Breast epithelium (tissue), 3 donors: Measurements from ENCODE around the gene TMPRSS9.

ENCODE experiments used
- POLR2AphosphoS5 ChIP-seq, 3 donors: sonication (generic); formaldehyde crosslinking; IDR thresholded peaks; one replicate each; pipeline ENCODE4 v1.6.1; 2017; ENCODE audit warnings: antibody characterized with exemption in 3 of 3
- TF ChIP-seq, protein P1 (sequence below), 3 donors: fragments of 450-650 bp; IDR thresholded peaks; one replicate each; pipeline ENCODE4 v1.5.1; 2016 to 2017; ENCODE audit warnings: antibody characterized with exemption in 3 of 3, mild to moderate bottlenecking in 3 of 3, moderate library complexity in 3 of 3

DNA sequence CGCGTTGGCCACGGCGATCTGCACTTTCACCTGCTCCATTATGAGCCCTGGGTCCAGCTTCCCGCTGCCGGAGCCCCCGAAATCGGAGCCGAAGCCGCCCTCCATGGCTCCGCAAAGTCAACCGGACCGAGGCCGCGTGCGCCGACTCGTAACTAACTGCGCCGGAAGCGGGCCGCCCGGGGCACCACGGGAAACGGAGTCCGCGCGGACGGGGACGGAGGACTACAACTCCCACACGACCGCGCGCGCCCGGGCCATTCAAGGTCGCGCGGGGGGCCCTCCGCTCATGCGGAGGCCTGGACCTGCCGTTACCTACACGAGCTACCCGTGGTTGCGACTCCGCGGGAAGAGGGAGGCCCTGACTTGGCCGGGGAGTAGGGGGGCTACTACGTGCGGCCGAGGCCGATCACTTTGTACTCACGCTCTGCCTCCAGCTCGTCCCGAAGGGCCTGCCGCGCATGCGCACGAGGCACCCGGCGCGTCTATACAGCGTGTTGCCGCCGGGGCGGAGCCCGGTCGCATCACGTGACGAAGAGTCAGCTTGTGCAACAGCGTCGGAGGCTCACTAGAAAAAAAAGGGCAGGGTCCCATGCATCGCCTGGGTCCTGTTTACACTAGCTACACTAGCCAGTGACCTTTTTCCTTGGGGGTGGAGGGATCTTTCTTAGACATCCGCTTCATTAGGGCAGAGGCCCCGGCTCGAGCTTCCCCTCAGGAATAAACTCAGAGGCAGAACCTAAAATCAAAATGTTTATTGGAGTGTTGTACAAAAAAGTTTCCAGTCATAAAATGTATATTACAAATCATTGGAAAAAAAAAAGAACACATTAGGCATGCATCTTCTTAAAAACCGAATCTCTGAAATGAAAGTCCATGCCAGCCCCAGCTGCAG is 67.6 kb downstream of the TMPRSS9 start, which contains the start of gene TIMM13:
- TF ChIP-seq, protein P1, sequence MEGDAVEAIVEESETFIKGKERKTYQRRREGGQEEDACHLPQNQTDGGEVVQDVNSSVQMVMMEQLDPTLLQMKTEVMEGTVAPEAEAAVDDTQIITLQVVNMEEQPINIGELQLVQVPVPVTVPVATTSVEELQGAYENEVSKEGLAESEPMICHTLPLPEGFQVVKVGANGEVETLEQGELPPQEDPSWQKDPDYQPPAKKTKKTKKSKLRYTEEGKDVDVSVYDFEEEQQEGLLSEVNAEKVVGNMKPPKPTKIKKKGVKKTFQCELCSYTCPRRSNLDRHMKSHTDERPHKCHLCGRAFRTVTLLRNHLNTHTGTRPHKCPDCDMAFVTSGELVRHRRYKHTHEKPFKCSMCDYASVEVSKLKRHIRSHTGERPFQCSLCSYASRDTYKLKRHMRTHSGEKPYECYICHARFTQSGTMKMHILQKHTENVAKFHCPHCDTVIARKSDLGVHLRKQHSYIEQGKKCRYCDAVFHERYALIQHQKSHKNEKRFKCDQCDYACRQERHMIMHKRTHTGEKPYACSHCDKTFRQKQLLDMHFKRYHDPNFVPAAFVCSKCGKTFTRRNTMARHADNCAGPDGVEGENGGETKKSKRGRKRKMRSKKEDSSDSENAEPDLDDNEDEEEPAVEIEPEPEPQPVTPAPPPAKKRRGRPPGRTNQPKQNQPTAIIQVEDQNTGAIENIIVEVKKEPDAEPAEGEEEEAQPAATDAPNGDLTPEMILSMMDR (IDR thresholded peaks at IDR 0.05), result peak in 2 of 3 donors; percentile 20 to 28
- peak; percentile 90 to 94 (median 90) for TF ChIP-seq POLR2AphosphoS5 (IDR thresholded peaks at IDR 0.05)
